ENCODE results near the gene GAMT.

Gene GAMT

DNA sequence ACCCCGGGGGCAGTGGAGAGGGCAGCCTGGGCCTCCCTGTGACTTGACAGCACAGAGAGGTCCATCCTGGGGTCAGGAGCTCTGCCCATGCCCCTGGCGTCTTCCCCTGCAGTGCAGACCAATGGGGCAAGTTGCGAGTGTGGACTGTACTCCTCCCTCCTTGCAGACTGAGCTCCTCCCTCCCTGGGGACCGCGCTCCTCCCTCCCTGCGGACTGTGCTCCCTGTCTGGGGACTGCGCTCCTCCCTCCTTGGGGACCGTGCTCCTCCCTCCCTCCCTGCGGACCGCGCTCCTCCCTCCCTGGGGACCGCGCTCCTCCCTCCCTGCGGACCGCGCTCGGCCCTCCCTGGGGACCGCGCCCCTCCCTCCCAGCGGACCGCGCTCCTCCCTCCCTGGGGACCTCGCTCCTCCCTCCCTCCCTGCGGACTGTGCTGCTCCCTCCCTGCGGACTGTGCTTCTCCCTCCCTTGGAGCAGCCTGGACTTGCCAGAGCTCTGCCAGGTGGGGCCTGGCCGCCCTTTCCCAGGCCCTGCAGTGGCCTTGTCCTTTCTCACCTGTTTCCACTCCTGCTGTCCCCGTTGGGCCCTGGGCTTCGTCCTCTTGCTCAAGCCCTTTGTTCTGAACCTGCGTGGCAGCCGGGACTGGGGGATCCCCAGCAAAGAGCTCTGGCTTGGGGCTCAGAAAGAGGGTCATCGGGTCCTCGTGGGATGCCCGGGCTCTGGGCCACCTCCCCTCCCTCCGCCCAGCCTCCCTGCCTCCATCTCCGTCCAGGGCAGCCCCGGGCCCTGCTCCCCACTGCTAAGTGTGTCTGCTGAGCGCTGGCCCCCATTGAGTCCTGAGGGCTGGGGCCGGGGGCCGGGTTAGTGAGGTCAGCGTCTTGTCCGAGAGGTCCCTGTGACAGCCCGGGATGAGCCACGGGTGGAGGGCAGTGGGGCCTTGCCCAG is 6.8 kb downstream of the GAMT start:
- no peak overlapping the region for H3K4me3 ChIP-seq (ENCODE audit: low read depth, low read length)
- no peak for TF ChIP-seq CTCF (IDR thresholded peaks at IDR 0.05; ENCODE audit: low read depth, low read length, missing control alignments)
- no peak for DNase-seq (ENCODE audit: low read depth)
- in situ Hi-C loops (cut with HindIII; ENCODE audit: low sequenced_read_pairs) = no loop called here

DNA sequence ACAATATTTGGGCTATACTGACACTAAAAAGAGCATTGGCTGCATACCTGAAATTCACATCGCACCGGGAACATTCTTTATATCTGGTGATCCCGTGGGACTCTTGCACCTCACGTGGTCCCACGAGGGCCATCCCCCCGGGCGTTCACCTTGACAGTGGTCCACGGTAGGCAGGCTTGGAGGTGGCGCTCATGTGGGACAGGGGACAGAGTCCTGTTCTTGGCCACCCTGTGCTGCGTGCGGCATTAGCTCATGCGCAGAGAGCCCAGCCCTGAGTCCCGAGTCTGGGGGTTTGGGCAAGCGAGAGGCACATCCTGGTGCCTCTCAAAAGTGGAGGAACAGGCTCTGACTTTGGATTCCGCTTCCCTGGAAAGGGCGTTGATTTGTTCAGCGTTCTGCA is 7.5 kb downstream of the GAMT start:
- no peak overlapping the region for H3K4me3 ChIP-seq (ENCODE audit: low read depth, low read length)
- no peak for TF ChIP-seq CTCF (IDR thresholded peaks at IDR 0.05; ENCODE audit: low read depth, low read length, missing control alignments)
- no peak for DNase-seq (ENCODE audit: low read depth)
- in situ Hi-C loops (cut with HindIII; ENCODE audit: low sequenced_read_pairs) = no loop called here

DNA sequence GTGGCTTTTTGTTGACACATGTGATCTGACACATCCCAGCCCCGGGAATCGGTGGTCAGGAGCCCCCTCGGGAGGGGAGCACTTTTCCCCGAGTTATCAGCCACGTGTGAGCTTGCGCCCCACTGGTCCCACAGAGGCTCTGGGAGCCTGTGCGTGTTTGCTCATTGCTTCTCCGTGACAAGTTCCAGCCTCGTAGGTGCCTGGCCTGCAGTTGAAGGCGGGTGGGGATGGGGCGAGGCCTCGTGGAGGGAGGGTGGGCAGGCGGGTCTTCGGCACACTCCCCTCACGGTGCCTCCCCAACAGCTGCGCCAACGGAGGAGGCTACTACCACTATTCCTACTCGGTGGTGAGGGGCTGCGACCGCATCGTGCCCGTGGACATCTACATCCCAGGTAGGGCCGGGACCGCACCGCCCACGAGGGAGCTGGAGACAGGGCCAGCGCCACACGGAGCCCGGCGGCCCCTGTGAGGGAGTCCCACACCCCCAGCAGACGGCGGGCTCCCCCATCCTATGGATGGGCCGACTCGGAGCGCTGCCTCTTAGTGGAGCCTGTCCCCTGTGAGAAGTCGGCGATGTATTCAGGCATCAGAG is 8.3 kb downstream of the GAMT start:
- H3K4me3 ChIP-seq (ENCODE audit: low read depth, low read length) = no peak overlapping the region
- no peak for DNase-seq (ENCODE audit: low read depth)
- in situ Hi-C loops (cut with HindIII; ENCODE audit: low sequenced_read_pairs) = no loop called here
- no peak for TF ChIP-seq CTCF (IDR thresholded peaks at IDR 0.05; ENCODE audit: low read depth, low read length, missing control alignments)

- no peak overlapping the region for H3K4me3 ChIP-seq (ENCODE audit: low read depth, low read length)
- no peak for DNase-seq (ENCODE audit: low read depth)
- in situ Hi-C loops (cut with HindIII; ENCODE audit: low sequenced_read_pairs) = no loop called here
- no peak for TF ChIP-seq CTCF (IDR thresholded peaks at IDR 0.05; ENCODE audit: low read depth, low read length, missing control alignments)
Measured at GRCh38 chr19:1392407-1392806, 8.9 kb downstream of the GAMT start.

- no peak overlapping the region for H3K4me3 ChIP-seq (ENCODE audit: low read depth, low read length)
- no peak for TF ChIP-seq CTCF (IDR thresholded peaks at IDR 0.05; ENCODE audit: low read depth, low read length, missing control alignments)
- in situ Hi-C loops (cut with HindIII; ENCODE audit: low sequenced_read_pairs) = no loop called here
- DNase-seq (ENCODE audit: low read depth) = no peak
Measured at GRCh38 chr19:1390890-1391423, 10.4 kb downstream of the GAMT start.

- no peak for DNase-seq (ENCODE audit: low read depth)
- TF ChIP-seq CTCF (IDR thresholded peaks at IDR 0.05; ENCODE audit: low read depth, low read length, missing control alignments) = no peak
- no peak overlapping the region for H3K4me3 ChIP-seq (ENCODE audit: low read depth, low read length)
- in situ Hi-C loops (cut with HindIII; ENCODE audit: low sequenced_read_pairs) = no loop called here
Measured at GRCh38 chr19:1389033-1389940, 12.1 kb downstream of the GAMT start.

Data from astrocyte of the cerebellum (primary cell).